Lower lobe of right lung (tissue), 2 donors: ENCODE results near the gene A2ML1. TPM values are rescaled to one million over a fixed set of nuclear protein-coding genes. Genes with fewer than 3 reads are reported as not detected.
A peak's percentile ranks its signal among the peaks of the same experiment; 100 is the strongest.
"Not testable (repeated sequence)": the region's sequence is repeated elsewhere in the genome, so short reads cannot be mapped to it uniquely, and the experiment has no call there.

Source experiments
- ATAC-seq, 2 donors: fragments of 200-7000 bp; cut with Tn5 transposase; one replicate each; pipeline ENCODE4 v1.9.1; 2020 to 2022; ENCODE audit warnings: mild to moderate bottlenecking in 2 of 2, moderate library complexity in 2 of 2
- DNase-seq: peaks from one replicate; pipeline ENCODE4 v3.0.0-alpha.2; 2020
- H3K27ac ChIP-seq: fragments of 200-600 bp; one replicate; pipeline ENCODE4 v1.8.0; 2022
- H3K27me3 ChIP-seq: fragments of 200-600 bp; one replicate; pipeline ENCODE4 v1.8.0; 2022; ENCODE audit warnings: low read depth
- H3K36me3 ChIP-seq: fragments of 200-600 bp; one replicate; pipeline ENCODE4 v1.8.0; 2022; ENCODE audit warnings: mild to moderate bottlenecking
- H3K4me1 ChIP-seq: fragments of 200-600 bp; one replicate; pipeline ENCODE4 v1.8.0; 2022
- H3K4me3 ChIP-seq: fragments of 200-600 bp; one replicate; pipeline ENCODE4 v1.8.0; 2022; ENCODE audit warnings: mild to moderate bottlenecking
- H3K9me3 ChIP-seq: fragments of 200-600 bp; one replicate; pipeline ENCODE4 v1.8.0; 2022
- CTCF ChIP-seq: fragments of 200-600 bp; IDR thresholded peaks from one replicate; pipeline ENCODE4 v1.8.0; 2022; ENCODE audit warnings: antibody characterized with exemption, mild to moderate bottlenecking
- intact Hi-C: fragments of 100-400 bp; cut with DNase I; formaldehyde crosslinking; loops from one replicate; pipeline ENCODE4 v1.11.0; 2022
- total RNA-seq: library from RNA; stranded (reverse); fragmentation: NEBNext Ultra II Directional; extraction: Animal tissue kit (Norgen Biotek cat#: 25700); gene quantifications from one replicate; pipeline ENCODE4 v1.2.1, GENCODE V29; 2021
- donor health status: DM: no; HTN: yes; CAD: no; lungs with severe emphysema.

A2ML1 gene
- total RNA-seq, 1 donor from 2014 or later, result not detected

DNA sequence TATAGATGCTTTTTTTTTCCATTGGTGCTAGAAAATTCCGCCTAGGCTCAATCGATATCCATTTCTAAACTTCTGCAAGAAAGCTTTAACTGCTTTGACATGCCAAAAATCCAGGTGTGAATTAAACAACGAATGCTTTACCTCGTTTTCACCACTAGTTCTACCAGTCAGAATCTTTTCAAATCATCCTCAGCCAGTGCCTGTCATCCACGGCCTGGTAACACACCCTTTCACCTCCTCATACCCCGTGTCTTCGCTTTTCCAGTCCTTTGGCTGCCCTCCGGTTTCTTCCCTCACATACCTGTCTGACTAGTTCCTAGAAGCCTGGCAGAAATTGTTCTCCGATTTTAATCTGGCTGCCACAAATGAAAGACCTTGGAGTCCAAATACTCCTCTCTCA, 90.5 kb downstream of the A2ML1 start:
- ATAC-seq, result peak in 1 of 2 donors; percentile 9
- Histone ChIP-seq H3K27me3 (no peaks in the 10 kb centered on the region), H3K36me3 (no peaks in the 10 kb centered on the region), H3K9me3 (no peaks in the 10 kb centered on the region), H3K27ac (peak overlapping the region; percentile 84), H3K4me3 (no peak overlapping the region), H3K4me1 (peaks cover 8% of the 10 kb centered on the region)
- intact Hi-C loops, result no loop called here
- no peak for TF ChIP-seq CTCF
- DNase-seq, result no peak

- no peaks in the 10 kb centered on the region for H3K27me3 ChIP-seq
- peak in 1 of 2 donors; percentile 1 for ATAC-seq
- TF ChIP-seq CTCF, result no peak
- no peak for DNase-seq
- peak overlapping the region; percentile 84 for H3K27ac ChIP-seq
- intact Hi-C loops, result no loop called here
- peaks cover 4% of the 10 kb centered on the region for H3K36me3 ChIP-seq
- peak overlapping the region; percentile 76 for H3K4me3 ChIP-seq
- H3K9me3 ChIP-seq, result no peaks in the 10 kb centered on the region
- H3K4me1 ChIP-seq, result peaks cover 8% of the 10 kb centered on the region
Measured at GRCh38 chr12:8913702-8914032, 91.2 kb downstream of the A2ML1 start.

DNA sequence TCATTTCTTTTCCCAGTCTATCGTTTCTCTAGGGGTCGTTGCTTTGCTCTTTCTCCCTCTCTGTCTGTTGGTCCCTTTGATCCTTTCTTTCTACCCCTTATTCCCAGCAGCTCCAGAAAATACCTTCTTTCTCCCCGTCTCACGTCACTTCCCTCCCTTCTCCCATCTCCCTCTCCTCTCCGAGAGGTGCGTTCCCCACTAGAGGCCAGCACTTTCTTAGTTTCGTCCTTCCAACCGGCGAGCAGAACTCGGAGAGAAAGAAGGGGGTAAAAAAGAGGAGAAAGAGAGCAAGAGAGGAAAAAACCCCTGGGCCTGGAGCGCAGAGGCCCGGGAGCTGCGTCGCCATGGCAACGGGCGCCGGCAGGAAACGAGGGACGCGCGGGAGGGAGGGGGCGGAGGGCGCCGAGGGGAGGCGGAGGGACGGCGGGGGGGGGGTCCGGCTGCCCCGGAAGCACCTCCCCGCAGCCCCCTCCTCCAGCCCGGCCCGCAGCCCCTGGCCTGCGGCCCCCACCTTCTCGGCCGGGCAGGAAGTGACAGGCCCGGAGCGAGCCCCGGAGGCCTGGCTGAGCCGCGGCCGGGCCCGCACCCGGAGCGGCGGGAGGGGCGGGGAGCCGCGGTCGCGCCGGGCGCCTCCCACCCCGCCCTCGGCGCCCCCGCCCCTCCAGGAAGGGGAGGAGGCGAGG, 91.8 kb downstream of the A2ML1 start, which contains the start of gene PHC1:
TSS of gene PHC1 (plus strand) at position 477 of the 683 bp plus-strand sequence. CDS start 3,169 bp downstream, outside the sequence.
- intact Hi-C loops, H3K36me3 ChIP-seq, H3K4me1 ChIP-seq, H3K27me3 ChIP-seq, H3K9me3 ChIP-seq: not testable (repeated sequence)
- peak; percentile 87 for DNase-seq
- Histone ChIP-seq H3K27ac (peak within 1 kb of the TSS; percentile 84), H3K4me3 (peak within 1 kb of the TSS; percentile 76)
- peak; percentile 90 for ATAC-seq
- peak; percentile 22 for TF ChIP-seq CTCF

DNA sequence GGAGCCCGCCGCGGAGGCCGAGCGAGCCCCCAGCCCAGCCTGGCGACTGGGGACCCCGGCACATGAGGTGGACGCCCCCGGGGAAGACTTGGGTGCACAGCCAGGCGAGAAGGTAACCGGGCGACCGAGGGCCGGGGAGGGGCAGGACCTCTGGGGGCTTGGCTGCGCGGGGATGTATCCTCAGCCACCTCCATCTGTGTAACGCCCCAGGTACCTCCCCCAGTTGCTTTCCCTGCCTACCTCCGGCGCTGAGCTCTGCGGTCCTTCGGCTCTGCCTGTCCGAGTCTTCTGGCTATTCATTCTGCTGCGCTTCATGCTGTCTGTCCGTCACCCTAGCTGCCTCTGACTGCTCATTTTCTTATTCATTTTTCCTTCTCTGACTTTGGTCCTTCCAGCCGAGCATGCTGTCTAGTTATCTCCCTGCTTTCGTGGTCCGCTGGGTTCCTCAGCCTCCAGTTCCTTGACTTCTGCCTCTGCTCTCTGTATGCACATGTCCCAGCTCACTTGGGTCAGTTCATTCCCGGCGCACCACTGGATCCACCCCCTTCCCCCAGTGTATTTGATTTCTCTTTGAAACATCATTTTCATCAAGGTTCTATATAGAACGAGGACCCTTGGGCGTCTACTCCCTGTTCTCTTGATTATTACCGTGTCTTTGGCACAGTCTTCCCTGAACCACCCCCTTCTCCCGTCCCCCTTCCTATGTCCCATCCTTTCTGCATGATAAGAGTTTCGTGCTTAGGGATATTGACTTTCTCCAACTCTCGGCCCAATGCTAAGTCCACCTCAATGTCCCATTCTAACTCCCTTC, 92.5 kb downstream of the A2ML1 start:
- peaks cover 8% of the 10 kb centered on the region for H3K4me1 ChIP-seq
- H3K27ac ChIP-seq, result peak overlapping the region; percentile 77
- ATAC-seq (peak; percentile 84 to 86), DNase-seq (peak; percentile 64)
- no peaks in the 10 kb centered on the region for H3K9me3 ChIP-seq
- intact Hi-C loops, result no loop called here
- peak overlapping the region; percentile 76 for H3K4me3 ChIP-seq
- H3K36me3 ChIP-seq, result peaks cover 8% of the 10 kb centered on the region
- no peaks in the 10 kb centered on the region for H3K27me3 ChIP-seq
- no peak for TF ChIP-seq CTCF

DNA sequence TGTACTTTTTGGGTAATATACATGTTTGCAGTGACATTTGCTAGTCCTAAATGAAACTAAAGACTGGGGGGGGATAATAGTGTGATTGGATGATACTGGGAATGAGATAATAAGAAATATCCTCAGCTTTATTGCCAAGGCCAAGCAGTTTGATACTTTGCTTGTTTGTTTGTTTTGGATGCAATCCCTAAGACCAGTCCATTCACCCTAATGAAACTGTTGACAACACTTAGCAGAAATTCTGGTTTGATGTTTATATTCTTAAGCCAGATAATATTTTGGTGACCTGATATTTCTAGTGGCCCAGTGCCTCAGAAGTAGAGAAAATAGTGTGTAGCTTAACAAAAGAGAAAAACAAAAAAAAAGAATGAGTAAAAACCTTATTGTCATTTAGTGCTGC, 93.7 kb downstream of the A2ML1 start:
- DNase-seq, result no peak
- H3K9me3 ChIP-seq, result no peaks in the 10 kb centered on the region
- H3K4me1 ChIP-seq, result peaks cover 8% of the 10 kb centered on the region
- TF ChIP-seq CTCF, result no peak
- H3K36me3 ChIP-seq, result peaks cover 18% of the 10 kb centered on the region
- H3K4me3 ChIP-seq, result no peak overlapping the region
- intact Hi-C loops, result no loop called here
- H3K27me3 ChIP-seq, result no peaks in the 10 kb centered on the region
- no peak for ATAC-seq
- no peak overlapping the region for H3K27ac ChIP-seq
